Fibroblast of skin of back (primary cell): ENCODE results near the gene TRIM69.
"Not testable (repeated sequence)": the region's sequence is repeated elsewhere in the genome, so short reads cannot be mapped to it uniquely, and the experiment has no call there.

Experiments
- DNase-seq: peaks from one replicate; pipeline ENCODE4 v3.0.0-alpha.2; 2013

The TRIM69 gene

DNA sequence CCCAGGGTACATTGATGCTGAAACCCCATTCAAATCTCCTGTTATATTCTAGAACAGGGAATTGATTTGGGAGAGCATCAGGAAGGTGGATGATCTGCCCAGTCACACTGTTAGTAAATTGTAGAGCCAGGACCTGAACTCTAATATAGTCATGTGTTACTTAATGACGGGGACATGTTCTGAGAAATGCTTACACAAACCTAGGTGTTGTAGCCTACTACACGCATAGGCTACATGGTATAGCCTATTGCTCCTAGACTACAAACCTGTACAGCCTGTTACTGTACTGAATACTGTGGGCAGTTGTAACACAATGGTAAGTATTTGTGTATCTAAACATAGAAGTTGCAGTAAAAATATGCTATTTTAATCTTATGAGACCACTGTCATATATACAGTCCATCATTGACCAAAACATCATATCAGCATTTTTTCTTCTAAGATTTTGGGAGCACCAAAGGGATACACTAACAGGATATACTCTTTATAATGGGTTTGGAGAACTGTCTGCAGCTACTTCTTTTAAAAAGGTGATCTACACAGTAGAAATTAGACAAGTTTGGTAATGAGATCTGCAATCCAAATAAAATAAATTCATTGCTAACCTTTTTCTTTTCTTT, 19.2 kb upstream of the TRIM69 start:
- no peak for DNase-seq

GRCh38 chr15:44718180-44718926, 18.0 kb upstream of the TRIM69 start:
- no peak for DNase-seq

- DNase-seq = no peak
These were observed 17.4 kb upstream of the TRIM69 start for GRCh38 chr15:44718927-44719292.

DNA sequence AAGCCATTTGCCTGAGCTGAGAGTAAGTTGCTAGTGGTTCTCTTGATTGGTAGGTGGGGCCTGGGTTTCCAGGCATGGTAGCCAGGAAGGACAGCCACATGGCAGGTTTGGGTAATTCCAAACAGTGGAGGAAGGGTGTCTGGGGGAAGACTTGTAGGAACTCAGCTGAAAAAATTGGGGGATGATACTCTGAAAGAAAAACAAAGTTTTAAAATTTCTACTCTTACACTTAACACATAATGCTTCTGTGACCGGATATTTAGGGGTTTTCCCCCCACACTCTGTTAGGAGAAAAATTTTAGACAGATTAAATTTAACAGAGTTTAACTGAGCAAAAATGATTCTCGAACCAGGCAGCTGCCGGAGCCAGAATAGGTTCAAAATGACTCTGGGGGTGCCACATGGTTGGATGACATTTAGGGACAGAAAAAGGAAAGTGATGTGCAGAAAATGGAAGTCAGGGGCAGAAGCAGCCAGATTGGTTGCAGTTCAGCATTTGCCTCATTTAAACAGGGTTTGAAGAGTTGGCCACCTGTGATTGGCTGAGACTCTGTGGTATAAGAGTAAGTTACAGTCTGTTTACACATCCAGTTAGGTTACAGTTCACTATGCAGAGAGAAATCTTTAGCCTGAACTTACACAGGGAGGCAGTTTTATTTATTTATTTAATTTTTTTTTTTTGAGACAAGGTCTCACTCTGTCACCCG, 16.9 kb upstream of the TRIM69 start:
- DNase-seq = no peak

DNA sequence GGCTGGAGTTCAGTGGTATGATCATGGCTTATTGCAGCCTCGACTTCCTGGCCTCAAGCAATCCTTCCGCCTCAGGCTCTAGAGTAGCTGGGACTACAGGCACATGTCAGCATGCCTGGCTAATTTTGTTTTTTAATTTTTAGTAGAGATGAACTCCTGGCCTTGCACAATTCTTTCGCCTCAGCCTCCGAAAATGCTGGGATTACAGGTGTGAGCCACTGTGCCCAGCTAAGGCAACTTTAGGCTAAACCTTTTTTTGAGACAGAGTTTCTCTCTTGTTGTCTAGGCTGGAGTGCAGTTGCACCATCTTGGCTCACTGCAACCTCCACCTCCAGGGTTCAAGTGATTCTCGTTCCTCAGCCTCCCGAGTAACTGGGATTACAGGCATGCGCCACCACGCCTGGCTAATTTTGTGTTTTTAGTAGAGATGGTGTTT, 16.3 kb upstream of the TRIM69 start:
- DNase-seq = not testable (repeated sequence)

- DNase-seq = no peak
These were observed 15.7 kb upstream of the TRIM69 start for GRCh38 chr15:44720460-44721176.

DNA sequence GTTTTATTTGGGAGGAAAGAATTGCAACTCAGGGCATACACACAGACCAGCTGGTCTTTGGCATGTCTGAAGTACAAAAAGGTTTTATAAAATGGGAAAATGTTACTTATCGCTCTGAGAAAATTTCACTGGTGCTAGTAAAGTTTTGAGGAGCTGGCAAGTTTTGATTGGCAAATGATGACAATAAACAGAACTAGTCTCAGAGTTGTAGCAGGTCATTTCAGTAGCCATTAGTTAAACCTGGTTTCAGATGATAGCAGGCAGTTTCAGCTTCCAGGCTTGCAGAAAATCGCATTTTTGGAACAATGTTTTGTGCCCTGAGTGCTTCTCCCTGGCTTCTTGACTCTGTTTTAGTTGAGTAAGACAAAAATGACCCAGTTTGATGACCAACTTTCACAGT, 14.3 kb upstream of the TRIM69 start:
- no peak for DNase-seq

DNA sequence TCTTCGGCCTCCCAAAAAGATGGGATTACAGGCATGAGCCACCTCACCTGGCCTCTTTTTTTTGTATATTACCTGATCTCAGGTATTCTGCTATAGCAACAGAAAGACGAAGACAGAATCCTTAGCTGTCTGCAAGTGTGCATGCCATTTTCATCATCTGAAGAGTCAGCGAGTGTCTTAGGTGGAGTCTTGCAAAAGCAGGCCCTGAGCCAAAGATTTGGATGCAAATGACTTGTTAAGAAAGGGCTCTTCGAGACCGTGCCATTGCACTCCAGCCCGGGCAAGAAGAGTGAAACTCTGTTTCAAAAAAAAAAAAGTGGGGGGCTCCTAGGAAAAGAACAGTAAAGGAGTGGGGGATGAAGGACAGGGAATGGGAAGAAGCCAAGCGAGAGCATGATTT, 10.2 kb upstream of the TRIM69 start:
- DNase-seq = no peak

- DNase-seq = peak; percentile 91
These were observed 9.5 kb upstream of the TRIM69 start for GRCh38 chr15:44726568-44727484.

DNA sequence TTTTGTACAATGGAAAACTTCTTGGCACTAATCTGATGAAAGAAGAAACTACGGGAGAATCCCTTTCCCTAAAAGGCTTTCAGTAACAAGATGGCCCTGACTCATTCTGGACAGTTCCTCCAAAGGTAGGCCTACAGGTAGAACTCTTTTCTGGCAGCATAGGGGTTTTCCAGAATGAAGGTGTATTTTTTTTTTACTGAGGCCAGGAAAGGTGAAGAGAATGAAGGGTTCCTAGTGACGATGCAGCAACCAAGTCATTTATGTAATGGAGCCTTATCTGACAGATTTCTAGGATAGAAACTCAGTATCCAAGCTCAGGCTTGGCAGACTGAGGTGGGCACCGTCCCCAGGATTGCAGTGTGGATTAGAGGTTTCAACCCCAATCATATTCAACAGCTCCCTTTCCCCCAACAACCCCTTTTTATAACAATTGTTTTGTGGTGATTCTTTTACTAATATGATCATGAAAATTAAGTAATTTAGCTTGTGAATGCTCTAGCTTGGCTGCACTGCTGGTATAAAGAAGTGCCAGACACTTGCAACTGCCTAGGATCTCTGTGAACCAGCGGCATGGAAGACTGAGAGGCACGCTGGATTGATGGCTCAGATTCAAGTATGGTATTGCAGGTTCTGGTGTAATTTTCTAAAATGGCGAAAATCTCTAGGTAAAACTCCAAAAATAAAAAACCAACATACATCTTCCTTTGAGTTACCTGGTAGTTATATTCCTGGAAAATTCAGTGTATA, 8.7 kb upstream of the TRIM69 start:
- DNase-seq = no peak

DNA sequence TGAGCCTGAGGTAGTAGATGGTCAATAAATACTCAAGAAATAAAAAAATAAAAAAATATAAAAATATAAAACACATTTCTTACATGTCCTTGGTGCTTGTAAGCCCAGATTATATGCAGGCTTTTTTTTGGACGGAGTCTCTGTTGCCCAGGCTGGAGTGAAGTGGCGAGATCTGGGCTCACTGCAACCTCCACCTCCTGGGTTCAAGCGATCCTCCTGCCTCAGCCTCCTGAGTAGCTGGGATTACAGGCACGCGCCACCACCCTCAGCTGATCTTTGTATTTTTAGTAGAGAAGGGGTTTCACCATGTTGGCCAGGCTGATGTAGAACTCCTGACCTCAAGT, 8.1 kb upstream of the TRIM69 start:
- DNase-seq = not testable (repeated sequence)

- peak; percentile 98 for DNase-seq
These were observed 7.5 kb upstream of the TRIM69 start for GRCh38 chr15:44728576-44729407.

- DNase-seq = no peak
These were observed 6.8 kb upstream of the TRIM69 start for GRCh38 chr15:44729408-44730127.

GRCh38 chr15:44734839-44735481, 1.4 kb upstream of the TRIM69 start:
- DNase-seq = no peak

- DNase-seq = no peak
These were observed 697 bp upstream of the TRIM69 start for GRCh38 chr15:44735482-44736180.

- peak; percentile 59 for DNase-seq
These were observed 2.1 kb downstream of the TRIM69 start for GRCh38 chr15:44738340-44738984.

DNA sequence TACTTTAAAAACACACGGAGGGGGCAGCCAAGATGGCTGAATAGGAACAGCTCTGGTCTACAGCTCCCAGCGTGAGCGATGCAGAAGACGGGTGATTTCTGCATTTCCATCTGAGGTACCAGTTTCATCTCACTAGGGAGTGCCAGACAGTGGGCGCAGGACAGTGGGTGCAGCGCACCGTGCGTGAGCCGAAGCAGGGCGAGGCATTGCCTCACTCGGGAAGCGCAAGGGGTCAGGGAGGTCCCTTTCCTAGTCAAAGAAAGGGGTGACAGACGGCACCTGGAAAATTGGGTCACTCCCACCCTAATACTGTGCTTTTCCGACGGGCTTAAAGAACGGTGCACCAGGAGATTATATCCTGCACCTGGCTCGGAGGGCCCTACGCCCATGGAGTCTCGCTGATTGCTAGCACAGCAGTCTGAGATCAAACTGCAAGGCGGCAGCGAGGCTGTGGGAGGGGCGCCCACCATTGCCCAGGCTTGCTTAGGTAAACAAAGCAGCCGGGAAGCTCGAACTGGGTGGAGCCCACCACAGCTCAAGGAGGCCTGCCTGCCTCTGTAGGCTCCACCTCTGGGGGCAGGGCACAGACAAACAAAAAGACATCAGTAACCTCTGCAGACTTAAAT, 3.0 kb downstream of the TRIM69 start:
- DNase-seq = not testable (repeated sequence)
